Fibroblast of skin of right quadriceps (primary cell): ENCODE results near the gene GNG7.
"Not testable (repeated sequence)": the region's sequence is repeated elsewhere in the genome, so short reads cannot be mapped to it uniquely, and the experiment has no call there.

Experiments used
- DNase-seq: peaks from one replicate; pipeline ENCODE4 v3.0.0-alpha.2; 2013

GNG7 gene

DNA sequence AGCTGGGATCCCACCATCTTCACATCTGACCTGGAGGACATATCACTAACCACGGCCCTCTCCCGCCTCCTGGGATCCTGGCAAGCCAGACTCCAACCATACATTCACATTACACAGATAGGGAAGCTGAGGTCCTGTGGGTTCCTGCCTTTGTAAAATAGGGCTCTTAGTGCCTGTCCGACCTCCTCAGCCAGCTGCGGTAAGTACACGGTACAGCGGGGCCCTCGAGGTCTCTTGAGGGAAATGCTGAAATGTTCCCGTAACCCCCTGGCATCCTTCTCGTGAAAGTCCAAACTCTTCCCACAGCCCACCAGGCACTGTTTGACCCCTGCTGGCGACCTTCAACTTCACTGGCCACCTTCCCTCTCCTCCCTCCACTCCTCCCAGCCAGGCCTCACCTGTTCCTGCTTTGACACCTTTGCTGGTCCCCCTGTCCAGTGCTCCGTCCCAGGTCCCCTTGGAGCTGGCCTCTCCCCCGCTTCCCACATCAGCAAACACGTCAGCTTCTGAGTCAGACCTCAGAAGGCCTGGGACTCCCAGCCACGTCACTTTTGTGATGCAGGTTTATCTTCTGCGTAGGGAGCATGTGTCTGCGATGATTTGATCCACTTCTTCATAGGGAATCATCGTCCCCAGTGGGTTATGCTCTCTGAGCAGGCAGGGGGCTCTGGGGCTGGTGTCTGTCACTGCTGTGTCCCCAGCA is 8.8 kb upstream of the GNG7 start:
- peak; percentile 60 for DNase-seq

- no peak for DNase-seq
Observed at GRCh38 chr19:2706251-2706650, 3.8 kb upstream of the GNG7 start.

GRCh38 chr19:2703691-2704216 is 1.3 kb upstream of the GNG7 start:
- DNase-seq, result no peak

- no peak for DNase-seq
Observed at GRCh38 chr19:2703077-2703437, 563 bp upstream of the GNG7 start.

- no peak for DNase-seq
Observed at GRCh38 chr19:2701361-2702169, 929 bp downstream of the GNG7 start.

- no peak for DNase-seq
Observed at GRCh38 chr19:2700660-2701360, 1.7 kb downstream of the GNG7 start.

- DNase-seq, result no peak
Observed at GRCh38 chr19:2699413-2700140, 2.9 kb downstream of the GNG7 start.

DNA sequence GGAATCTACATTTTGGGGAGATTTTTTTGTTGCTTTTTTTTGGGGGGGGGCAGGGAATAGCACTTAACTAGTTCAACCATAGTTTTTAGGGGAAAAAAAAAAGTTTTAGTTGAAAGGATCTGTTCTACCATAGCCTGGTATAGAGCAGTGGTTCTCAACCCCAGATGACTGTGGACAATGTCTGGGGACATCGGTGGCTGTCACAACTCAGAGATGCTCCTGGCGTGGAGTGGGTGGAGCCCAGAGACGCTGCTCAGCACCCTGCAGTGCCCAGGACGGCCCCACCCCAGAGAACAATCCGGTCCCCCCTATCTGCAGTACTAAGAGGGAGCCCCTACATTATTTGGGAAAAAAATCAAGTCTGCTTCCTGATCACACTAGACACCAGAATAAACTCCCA is 8.3 kb downstream of the GNG7 start:
- DNase-seq, result no peak

GRCh38 chr19:2693492-2694160 is 8.9 kb downstream of the GNG7 start:
- DNase-seq, result no peak

GRCh38 chr19:2691951-2692350 is 10.5 kb downstream of the GNG7 start:
- no peak for DNase-seq

DNA sequence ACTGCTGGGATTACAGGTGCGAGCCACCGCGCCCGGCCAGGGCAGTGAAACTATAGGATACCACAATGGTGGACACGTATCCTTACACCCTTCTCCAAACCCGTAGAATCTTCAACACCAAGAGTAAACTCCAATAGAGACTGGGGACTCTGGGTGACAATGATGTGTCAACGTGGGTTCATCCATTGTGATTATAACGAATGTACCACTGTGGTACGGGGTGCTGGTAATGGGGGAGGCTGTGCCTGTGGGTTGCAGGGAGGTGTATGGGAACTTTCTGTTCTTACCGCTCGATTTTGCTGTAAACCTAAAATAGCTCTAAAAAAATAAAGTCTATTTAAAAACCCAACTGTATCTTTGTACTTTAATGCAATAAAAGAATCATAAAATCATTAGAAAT is 11.6 kb downstream of the GNG7 start:
- no peak for DNase-seq

DNA sequence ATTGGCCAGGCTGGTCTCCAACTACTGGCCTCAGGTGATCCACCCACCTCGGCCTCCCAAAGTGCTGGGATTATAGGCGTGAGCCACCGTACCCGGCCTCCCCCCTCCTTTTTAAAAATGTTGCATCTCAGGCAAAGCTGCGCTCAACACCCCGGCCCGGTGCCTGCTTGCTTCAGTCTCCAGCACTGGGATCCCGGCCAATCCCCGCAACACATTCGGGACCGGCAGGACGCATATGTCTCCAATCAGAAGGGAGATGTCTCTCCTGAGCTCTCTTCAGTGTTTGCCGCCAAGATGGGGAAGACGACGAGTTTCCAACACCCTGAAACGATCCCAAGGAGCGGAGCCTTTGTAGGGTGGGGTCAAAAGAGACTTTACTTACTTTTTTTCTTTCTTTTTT is 16.1 kb downstream of the GNG7 start:
- DNase-seq, result no peak

- no peak for DNase-seq
Observed at GRCh38 chr19:2685204-2685704, 17.2 kb downstream of the GNG7 start.

DNA sequence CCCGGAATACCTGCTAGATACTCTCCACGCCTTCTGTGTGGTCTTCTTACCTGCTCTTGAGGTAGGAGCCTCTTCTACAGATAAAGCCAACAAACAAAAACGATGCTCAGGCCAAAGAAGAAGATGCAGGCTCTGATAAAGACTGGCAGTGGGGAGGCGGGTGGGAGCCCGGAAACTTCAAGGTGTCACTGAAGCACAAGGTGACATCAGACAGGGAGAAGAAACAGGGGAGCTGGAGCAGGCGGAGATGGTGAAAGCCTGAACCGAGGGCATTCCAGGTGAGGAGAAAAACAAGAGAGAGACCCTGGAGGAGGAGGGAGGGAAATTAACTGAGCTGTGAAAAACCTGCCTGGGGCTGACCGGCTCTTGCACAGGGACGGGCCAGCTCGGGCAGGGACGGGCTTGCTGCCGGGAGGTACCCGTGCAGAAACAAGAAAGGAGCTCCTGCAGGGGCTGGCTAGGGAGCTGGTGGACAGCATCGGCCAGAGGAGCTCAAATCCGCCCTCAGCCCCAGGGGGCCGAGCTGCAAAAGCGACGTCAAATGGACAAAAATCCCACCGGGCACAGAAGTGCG is 19.0 kb downstream of the GNG7 start:
- DNase-seq, result no peak

DNA sequence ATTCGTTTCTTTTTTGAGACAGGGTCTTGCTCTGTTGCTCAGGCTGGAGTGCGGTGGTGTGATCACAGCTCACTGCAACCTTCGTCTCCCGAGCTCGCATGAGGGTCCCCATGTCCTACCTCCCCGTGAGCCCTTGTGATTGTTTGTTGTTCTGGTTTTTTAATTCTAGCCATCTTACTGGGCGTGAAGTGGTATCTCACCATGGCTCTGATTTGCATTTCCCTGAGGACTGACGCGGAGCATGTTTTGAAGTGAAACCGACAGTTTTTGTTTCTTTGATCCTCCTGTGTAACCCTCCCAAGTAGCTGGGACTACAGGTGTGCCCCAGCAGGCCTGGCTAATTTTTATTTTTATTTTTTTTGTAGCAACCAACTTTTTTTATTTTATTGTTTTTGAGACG is 21.7 kb downstream of the GNG7 start:
- DNase-seq, result no peak

- DNase-seq, result no peak
Observed at GRCh38 chr19:2679439-2679838, 23.1 kb downstream of the GNG7 start.

GRCh38 chr19:2678948-2679347 is 23.5 kb downstream of the GNG7 start:
- not testable (repeated sequence) for DNase-seq

GRCh38 chr19:2678044-2678671 is 24.3 kb downstream of the GNG7 start:
- DNase-seq, result no peak

GRCh38 chr19:2676823-2677222 is 25.7 kb downstream of the GNG7 start:
- no peak for DNase-seq

GRCh38 chr19:2675892-2676291 is 26.6 kb downstream of the GNG7 start:
- DNase-seq, result no peak

DNA sequence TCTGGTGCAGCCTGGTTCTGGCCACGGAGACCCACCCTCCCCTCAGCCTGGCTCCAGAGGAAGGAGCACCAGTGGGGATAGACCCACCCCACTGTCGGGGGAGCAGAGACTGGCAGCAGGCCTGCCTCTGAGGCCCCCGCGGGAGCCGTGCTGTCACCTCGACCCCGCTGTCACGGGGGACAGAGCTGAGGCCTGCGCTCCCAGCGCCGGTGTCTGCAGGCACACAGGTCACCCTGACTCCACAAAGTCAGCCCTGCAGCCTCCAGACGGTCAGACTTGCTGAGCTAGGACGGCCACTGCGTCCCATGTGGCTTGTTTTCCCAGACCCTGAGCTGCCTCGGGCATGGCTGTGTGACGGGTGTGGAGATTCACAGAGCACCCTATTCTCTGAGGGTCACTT is 32.3 kb downstream of the GNG7 start:
- no peak for DNase-seq
